HG03442 (cell line): ENCODE data around the gene MSH2.

ENCODE experiments used
- ATAC-seq: cut with Tn5 transposase; IDR thresholded peaks from one replicate; pipeline ENCODE4 v1.9.1; 2021; ENCODE audit warnings: mild to moderate bottlenecking, moderate library complexity; ENCODE audit not compliant: unreplicated experiment

Gene MSH2

GRCh38 chr2:47471429-47472116, 68.6 kb downstream of the MSH2 start:
- ATAC-seq: no peak

DNA sequence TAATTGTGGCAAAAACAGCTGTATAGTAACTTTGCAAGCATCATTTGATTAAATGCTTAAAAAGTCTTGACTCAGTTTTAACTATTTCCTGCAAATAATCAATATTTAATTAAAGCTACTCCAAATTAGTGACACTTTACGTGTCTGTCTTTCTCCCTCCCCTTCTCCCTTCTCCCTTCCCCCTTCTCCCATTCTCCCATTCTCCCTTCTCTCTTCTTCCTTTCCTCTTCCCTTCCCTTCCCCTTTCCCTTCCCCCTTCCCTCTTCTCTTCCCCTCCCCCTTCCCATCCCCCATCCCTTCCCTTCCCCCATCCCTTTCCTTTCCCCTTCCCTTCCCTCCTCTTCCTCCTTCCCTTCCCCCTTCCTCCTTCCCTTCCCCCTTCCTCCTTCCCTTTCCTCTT, 76.9 kb downstream of the MSH2 start:
- no peak for ATAC-seq

DNA sequence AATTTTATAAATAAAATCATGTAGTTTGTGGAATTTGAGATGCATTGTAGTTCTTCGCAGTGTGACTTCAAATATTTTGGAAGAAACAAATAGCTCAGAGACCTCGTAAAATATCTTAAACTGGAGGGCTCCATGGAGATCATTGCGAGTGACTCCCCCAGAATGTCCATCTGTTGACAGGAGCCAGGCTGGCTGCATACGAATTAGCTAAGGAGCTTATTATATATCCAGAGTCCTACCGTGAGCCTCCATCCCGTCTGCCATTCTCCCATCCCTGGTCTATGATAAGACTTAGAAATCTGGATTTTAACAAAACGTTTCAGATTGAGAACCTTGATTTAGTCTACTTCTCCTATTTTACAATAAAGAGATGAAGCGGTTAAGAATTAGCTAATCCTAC, 80.2 kb downstream of the MSH2 start:
- ATAC-seq: no peak

- no peak for ATAC-seq
These were observed 81.4 kb downstream of the MSH2 start for GRCh38 chr2:47484396-47484795.

GRCh38 chr2:47485177-47485576, 82.2 kb downstream of the MSH2 start:
- ATAC-seq: no peak

DNA sequence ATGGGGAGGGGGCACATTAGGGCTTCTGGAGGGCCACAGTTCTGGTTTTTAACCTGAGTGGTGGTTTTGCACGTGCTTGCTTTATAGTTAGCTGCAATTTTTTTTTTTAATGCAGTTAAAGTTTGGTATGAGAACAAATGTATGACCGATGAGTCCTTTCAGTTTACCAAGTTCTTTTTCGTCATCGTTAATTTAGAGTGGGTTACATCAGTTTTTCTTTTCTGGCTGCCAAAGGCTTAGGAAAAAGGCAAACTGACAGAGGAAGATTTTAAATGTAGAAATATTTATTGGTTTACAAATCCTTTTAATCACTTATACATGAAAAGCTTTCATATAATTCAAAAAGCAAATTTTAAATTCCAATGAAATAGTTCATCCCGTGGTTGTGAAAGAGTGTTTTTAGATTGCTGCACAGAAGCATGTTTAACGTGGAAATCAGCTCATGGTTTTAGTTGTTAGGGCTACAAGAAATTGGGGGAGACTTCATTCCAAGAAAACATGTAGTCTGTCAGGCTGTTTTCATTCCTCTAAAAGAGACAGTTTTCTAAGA, 82.9 kb downstream of the MSH2 start:
- no peak for ATAC-seq

GRCh38 chr2:47486841-47487497, 84.0 kb downstream of the MSH2 start:
- peak; percentile 82 for ATAC-seq

GRCh38 chr2:47487498-47487875, 84.5 kb downstream of the MSH2 start:
- peak; percentile 8 for ATAC-seq

GRCh38 chr2:47488870-47489584, 86.1 kb downstream of the MSH2 start:
- ATAC-seq: no peak

GRCh38 chr2:47490406-47490805, 87.5 kb downstream of the MSH2 start:
- no peak for ATAC-seq

DNA sequence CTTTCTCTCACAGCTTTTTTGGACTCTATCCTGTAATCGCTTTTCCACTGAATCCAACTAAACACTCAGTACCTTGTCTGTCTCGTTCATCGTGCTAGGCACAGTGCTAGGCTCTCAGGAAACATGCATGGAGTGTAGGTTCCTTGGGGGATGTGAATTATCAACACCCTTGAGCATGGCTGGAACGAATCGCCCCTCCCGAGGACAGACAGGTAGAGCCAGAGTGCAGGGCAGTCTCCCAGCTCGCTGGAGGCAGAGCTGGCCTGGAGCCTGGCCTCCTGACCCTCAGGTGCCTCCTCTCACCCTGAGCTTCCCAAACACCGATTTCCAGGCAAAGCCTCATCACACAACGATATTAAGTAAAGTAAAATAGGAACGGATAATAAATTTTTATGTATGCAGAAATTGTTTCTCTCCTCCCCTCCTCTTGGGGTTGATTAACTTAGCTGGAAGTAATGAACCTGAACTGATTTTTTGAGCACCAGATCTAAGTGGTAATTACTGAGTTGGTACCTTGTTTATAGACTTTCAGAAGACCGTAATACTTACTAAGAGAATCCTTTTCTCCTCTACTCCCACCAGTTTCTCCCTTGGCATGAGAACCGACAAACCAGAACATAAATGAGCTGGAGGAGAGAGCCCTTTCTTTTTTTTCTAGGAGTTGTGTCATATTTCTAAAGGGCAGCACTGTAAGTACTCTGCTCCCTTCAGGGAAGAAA, 90.5 kb downstream of the MSH2 start:
- no peak for ATAC-seq

GRCh38 chr2:47494267-47495130, 91.5 kb downstream of the MSH2 start:
- no peak for ATAC-seq

DNA sequence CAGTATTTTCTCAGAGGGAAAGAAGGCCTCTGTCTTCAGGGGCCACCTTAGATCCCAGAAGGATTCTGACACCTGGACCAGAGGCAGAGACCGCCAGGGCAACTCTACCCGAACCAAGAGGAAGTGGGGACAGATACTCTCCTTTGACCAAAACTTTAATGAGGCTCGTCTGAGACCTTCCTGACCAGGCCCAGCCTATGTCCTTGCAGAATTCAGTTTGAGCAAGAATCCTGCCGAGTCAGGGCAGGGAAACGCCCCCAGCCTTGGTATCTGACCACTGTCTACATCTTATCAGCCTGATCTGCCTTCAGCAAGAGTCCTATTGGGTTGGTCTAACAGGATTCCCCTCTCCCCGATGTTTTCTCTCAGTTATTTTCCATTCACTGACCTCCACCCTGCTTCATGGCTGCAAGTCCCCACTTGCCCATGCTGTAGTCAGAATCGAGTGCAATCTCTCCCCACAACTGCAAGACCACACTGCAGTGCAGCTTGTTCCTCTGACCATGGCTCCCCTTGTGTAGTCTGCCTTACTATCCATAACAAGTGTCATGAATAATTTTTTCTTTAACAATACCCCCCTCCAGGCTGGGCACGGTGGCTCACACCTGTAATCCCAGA, 95.0 kb downstream of the MSH2 start:
- ATAC-seq: no peak

- no peak for ATAC-seq
These were observed 96.1 kb downstream of the MSH2 start for GRCh38 chr2:47499093-47499492.

DNA sequence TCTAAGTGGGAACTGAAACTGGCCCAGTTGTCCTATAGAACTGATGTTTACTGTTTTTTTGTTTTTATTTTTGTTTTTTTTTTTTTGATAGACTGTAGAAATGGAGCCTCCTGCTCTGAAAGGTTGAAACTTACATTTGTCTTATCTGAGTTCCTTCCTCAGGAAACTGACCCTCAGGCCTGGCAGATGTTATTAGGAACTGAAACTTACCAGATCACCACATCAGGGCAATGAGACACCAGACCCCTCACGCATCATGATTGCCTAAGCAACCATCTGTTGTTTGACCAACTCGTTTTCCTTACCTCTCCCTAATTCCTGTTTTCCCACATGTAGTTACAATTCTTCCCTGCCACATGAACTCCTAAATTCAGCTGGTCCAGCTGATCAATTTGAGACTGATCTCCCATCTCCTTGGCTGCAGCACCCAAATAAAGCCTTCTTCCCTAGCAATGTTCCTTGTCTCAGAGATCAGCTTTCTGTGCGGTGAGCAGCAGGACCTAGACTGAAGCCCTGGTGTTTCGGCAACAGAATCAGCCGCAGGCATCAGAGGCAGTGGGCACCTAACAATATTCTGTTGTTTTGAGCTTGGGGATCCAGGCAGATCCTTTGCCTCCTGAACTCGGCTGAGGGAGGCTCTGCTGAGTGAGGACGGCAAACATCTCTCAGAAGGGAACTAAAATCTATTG, 96.8 kb downstream of the MSH2 start:
- no peak for ATAC-seq

DNA sequence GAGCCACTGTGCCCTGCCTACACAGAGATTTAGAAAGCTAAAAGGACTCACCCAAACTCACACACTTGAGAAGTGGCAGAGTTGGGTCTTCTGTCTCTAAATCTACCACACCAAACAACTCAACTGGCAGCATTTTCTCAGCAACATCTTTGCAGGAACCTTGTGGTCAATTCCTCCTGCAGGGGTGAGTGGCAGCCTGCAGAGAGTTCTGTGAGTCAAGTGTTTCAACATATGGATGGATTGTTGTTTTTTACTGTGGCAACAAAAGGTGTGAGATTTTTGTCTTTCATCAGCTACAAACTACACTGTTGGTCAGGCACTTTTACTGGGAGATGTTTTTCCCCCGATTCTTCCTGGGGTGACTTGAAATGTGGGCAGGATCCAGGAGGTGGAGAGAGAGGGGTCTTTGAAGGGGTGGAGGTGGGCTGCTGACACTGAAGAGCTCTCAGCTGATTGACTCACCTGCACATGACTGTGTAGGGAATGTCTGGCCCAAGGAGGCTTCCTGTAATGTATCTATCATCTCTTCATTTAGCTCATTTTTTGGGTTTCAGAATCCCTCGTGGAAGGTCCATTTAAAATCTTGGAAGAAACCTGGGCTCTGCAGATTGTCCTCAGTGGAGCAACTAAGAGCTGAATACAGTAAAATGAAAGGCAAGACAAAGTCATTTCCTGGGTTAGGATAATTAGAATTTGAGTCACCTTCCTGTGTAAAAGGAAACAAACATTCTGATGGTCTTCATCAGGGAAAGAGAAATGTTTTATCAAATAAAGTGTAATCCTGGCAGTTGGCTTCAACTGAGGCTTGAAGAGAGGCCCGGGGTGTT, 98.6 kb downstream of the MSH2 start:
- ATAC-seq: no peak

- peak; percentile 78 for ATAC-seq
These were observed 99.5 kb downstream of the MSH2 start for GRCh38 chr2:47502498-47502897.

DNA sequence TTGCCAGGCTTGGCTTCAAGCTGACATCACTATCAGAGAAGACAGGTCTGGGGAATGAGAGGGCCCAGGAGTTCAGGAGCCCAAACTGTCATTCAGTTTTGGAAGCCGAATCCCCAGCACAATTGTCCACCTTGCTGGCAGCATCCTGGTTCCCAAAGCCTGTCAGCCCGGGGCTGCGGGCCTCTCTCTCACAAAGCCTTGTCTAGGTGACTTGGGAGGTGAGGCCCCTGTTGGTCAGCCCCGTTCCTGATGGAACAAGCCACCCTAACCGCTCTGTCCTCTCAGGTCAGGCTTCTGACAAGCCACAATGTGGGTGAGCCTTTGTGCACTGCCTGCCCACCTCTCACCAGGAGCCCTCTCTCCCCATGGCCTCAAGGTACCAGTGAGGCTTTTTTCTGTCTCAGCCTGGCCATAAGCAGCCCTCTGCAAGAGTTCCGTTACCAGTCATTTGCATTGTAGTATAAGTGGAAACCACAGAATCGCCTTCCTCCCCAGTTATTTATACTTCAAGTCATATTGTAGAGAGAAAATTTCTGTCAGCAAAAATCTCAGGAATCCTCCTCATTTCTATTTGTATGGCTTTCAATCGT, 100.6 kb downstream of the MSH2 start:
- peak; percentile 67 for ATAC-seq
